ENCODE data around the gene TMEM245. TPM values are rescaled to one million over a fixed set of nuclear protein-coding genes. Genes with fewer than 3 reads are reported as not detected.

Gene TMEM245
- total and polyA plus RNA-seq, 7 donors, result 1.8 to 105 (median 90.7) TPM

- no peaks in the 10 kb centered on the region for H3K36me3 ChIP-seq
- peaks cover 0 to 100% (median 94%) of the 10 kb centered on the region in 4 donors for H3K4me1 ChIP-seq
Measured at GRCh38 chr9:109113254-109113653, 6.5 kb downstream of the TMEM245 start.

GRCh38 chr9:109110329-109111021 is 9.3 kb downstream of the TMEM245 start:
- 45 to 57% methylated on average over 5 of the region's 5 CpGs for WGBS, 2 donors
- H3K27me3 ChIP-seq, result no peaks in the 10 kb centered on the region
- H3K27ac ChIP-seq, result peak overlapping the region; percentile 72 to 96 (median 92)
- no peak overlapping the region for H3K4me3 ChIP-seq
- no peak for DNase-seq
- H3K9me3 ChIP-seq, result no peaks in the 10 kb centered on the region
- intact Hi-C loops (cut with DNase I), result no loop called here
- peaks cover 0 to 3% (median 0%) of the 10 kb centered on the region in 4 donors for H3K36me3 ChIP-seq
- no peak for TF ChIP-seq POLR2A (IDR thresholded peaks at IDR 0.05)
- TF ChIP-seq, protein P1, sequence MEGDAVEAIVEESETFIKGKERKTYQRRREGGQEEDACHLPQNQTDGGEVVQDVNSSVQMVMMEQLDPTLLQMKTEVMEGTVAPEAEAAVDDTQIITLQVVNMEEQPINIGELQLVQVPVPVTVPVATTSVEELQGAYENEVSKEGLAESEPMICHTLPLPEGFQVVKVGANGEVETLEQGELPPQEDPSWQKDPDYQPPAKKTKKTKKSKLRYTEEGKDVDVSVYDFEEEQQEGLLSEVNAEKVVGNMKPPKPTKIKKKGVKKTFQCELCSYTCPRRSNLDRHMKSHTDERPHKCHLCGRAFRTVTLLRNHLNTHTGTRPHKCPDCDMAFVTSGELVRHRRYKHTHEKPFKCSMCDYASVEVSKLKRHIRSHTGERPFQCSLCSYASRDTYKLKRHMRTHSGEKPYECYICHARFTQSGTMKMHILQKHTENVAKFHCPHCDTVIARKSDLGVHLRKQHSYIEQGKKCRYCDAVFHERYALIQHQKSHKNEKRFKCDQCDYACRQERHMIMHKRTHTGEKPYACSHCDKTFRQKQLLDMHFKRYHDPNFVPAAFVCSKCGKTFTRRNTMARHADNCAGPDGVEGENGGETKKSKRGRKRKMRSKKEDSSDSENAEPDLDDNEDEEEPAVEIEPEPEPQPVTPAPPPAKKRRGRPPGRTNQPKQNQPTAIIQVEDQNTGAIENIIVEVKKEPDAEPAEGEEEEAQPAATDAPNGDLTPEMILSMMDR (IDR thresholded peaks at IDR 0.05), result no peak
- TF ChIP-seq EP300 (IDR thresholded peaks at IDR 0.05), result no peak
- no peak for TF ChIP-seq POLR2AphosphoS5 (IDR thresholded peaks at IDR 0.05)
- H3K4me1 ChIP-seq, result peaks cover 0 to 98% (median 85%) of the 10 kb centered on the region in 4 donors

More at GRCh38 chr9:109113254-109113653, 6.5 kb downstream of the TMEM245 start:
- DNase-seq, result no peak
- WGBS, 2 donors, result 48 to 66% methylated on average over 3 of the region's 3 CpGs
- Histone ChIP-seq H3K4me3 (no peak overlapping the region), H3K27me3 (no peaks in the 10 kb centered on the region), H3K9me3 (no peaks in the 10 kb centered on the region), H3K27ac (peak overlapping the region; percentile 72 to 96 (median 92))
- no peak for TF ChIP-seq POLR2A (IDR thresholded peaks at IDR 0.05)
- TF ChIP-seq EP300 (IDR thresholded peaks at IDR 0.05), result no peak
- TF ChIP-seq, protein P1 (IDR thresholded peaks at IDR 0.05), result no peak
- TF ChIP-seq POLR2AphosphoS5 (IDR thresholded peaks at IDR 0.05), result no peak
- intact Hi-C loops (cut with DNase I), result no loop called here

DNA sequence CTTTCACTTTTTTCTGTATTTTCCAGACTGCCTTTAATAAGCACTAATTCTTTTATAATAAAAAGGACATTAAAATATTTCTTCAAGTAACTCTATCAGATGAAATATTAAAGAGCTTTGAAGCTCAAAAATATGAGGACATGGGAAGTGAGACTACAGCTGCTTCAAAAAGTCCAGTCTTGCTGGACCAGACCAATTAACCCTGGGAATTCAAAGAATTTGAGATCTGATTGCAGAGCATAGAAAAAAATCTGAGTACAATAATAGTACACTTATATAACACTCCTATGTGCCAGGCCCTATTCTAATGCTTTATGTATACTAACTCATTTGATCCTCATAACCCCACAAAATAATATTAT is 9.8 kb downstream of the TMEM245 start:
- peak overlapping the region; percentile 72 to 96 (median 92) for H3K27ac ChIP-seq
- H3K27me3 ChIP-seq, result no peaks in the 10 kb centered on the region
- H3K36me3 ChIP-seq, result peaks cover 0 to 8% (median 0%) of the 10 kb centered on the region in 4 donors
- H3K4me1 ChIP-seq, result peaks cover 0 to 92% (median 80%) of the 10 kb centered on the region in 4 donors
- intact Hi-C loops (cut with DNase I), result no loop called here
- no peak overlapping the region for H3K4me3 ChIP-seq
- no peaks in the 10 kb centered on the region for H3K9me3 ChIP-seq
- no peak for DNase-seq
- TF ChIP-seq, protein P1 (IDR thresholded peaks at IDR 0.05), result no peak
- TF ChIP-seq POLR2A (IDR thresholded peaks at IDR 0.05) (no peak), POLR2AphosphoS5 (IDR thresholded peaks at IDR 0.05) (no peak), EP300 (IDR thresholded peaks at IDR 0.05) (no peak)

GRCh38 chr9:109108318-109108717 is 11.4 kb downstream of the TMEM245 start:
- TF ChIP-seq EP300 (IDR thresholded peaks at IDR 0.05) (no peak), POLR2A (IDR thresholded peaks at IDR 0.05) (no peak), POLR2AphosphoS5 (IDR thresholded peaks at IDR 0.05) (no peak)
- TF ChIP-seq, protein P1 (IDR thresholded peaks at IDR 0.05), result no peak
- no peaks in the 10 kb centered on the region for H3K27me3 ChIP-seq
- H3K27ac ChIP-seq, result peak overlapping the region; percentile 72 to 96 (median 92)
- WGBS, 2 donors, result 50 to 59% methylated on average over 4 of the region's 4 CpGs
- H3K4me3 ChIP-seq, result peak overlapping the region in 2 of 4 donors; percentile 4
- no peak for DNase-seq
- intact Hi-C loops (cut with DNase I), result no loop called here
- H3K4me1 ChIP-seq, result peaks cover 0 to 76% (median 64%) of the 10 kb centered on the region in 4 donors
- no peaks in the 10 kb centered on the region for H3K9me3 ChIP-seq
- peaks cover 0 to 8% (median 0%) of the 10 kb centered on the region in 4 donors for H3K36me3 ChIP-seq

Data from sigmoid colon (tissue), 7 donors.